Inferior parietal cortex (tissue), 1 donor: ENCODE data around the gene ZC3H4.
"Not testable (repeated sequence)": the region's sequence is repeated elsewhere in the genome, so short reads cannot be mapped to it uniquely, and the experiment has no call there.

Experiments
- DNase-seq: peaks from one replicate; pipeline ENCODE4 v3.0.0-alpha.2; 2016; ENCODE audit errors: extremely low spot score

ZC3H4 gene

GRCh38 chr19:47084879-47085439 lies 28.6 kb downstream of the ZC3H4 start:
- DNase-seq, result no peak

- DNase-seq, result no peak
Observed at GRCh38 chr19:47082493-47082892, 31.1 kb downstream of the ZC3H4 start.

GRCh38 chr19:47081095-47081494 lies 32.5 kb downstream of the ZC3H4 start:
- DNase-seq, result no peak

- not testable (repeated sequence) for DNase-seq
Observed at GRCh38 chr19:47078351-47078750, 35.2 kb downstream of the ZC3H4 start.

GRCh38 chr19:47075941-47076340 lies 37.6 kb downstream of the ZC3H4 start:
- no peak for DNase-seq

- no peak for DNase-seq
Observed at GRCh38 chr19:47075179-47075810, 38.3 kb downstream of the ZC3H4 start.

GRCh38 chr19:47074621-47075020 lies 39.0 kb downstream of the ZC3H4 start:
- no peak for DNase-seq

GRCh38 chr19:47073574-47073973 lies 40.0 kb downstream of the ZC3H4 start:
- DNase-seq, result no peak

- DNase-seq, result no peak
Observed at GRCh38 chr19:47072323-47072722, 41.3 kb downstream of the ZC3H4 start.

GRCh38 chr19:47071731-47072130 lies 41.8 kb downstream of the ZC3H4 start:
- DNase-seq, result no peak

GRCh38 chr19:47070756-47071155 lies 42.8 kb downstream of the ZC3H4 start:
- no peak for DNase-seq

- DNase-seq, result no peak
Observed at GRCh38 chr19:47069795-47070194, 43.8 kb downstream of the ZC3H4 start.

GRCh38 chr19:47068876-47069406 lies 44.6 kb downstream of the ZC3H4 start:
- DNase-seq, result no peak

- no peak for DNase-seq
Observed at GRCh38 chr19:47068246-47068645, 45.3 kb downstream of the ZC3H4 start.

- no peak for DNase-seq
Observed at GRCh38 chr19:47067215-47067847, 46.2 kb downstream of the ZC3H4 start.

- no peak for DNase-seq
Observed at GRCh38 chr19:47066376-47067214, 47.0 kb downstream of the ZC3H4 start.

GRCh38 chr19:47065242-47065641 lies 48.3 kb downstream of the ZC3H4 start:
- no peak for DNase-seq

GRCh38 chr19:47063874-47064273 lies 49.7 kb downstream of the ZC3H4 start:
- no peak for DNase-seq

GRCh38 chr19:47058621-47059022 lies 55.0 kb downstream of the ZC3H4 start:
- no peak for DNase-seq

GRCh38 chr19:47057328-47057727 lies 56.2 kb downstream of the ZC3H4 start:
- DNase-seq, result no peak

- no peak for DNase-seq
Observed at GRCh38 chr19:47056411-47056810, 57.2 kb downstream of the ZC3H4 start.

GRCh38 chr19:47050562-47050961 lies 63.0 kb downstream of the ZC3H4 start:
- not testable (repeated sequence) for DNase-seq
